Neural cell (in vitro differentiated cells): ENCODE results near the gene DACH1. TPM values are rescaled to one million over a fixed set of nuclear protein-coding genes. Genes with fewer than 3 reads are reported as not detected.

Source experiments
- H2AFZ ChIP-seq: fragments of 200-600, 300-800 bp; sonication (generic), shearing (Covaris generic); 2 replicates; pipeline ENCODE4 v1.6.0; 2014; ENCODE audit warnings: low read depth, mild to moderate bottlenecking, antibody characterized with exemption, low read length, moderate library complexity
- H3F3A ChIP-seq: fragments of 200-600 bp; shearing (Covaris generic); 2 replicates; pipeline ENCODE4 v1.6.1; 2016; ENCODE audit warnings: mild to moderate bottlenecking, moderate library complexity, mixed read lengths, antibody characterized with exemption, low read length; ENCODE audit not compliant: insufficient read depth, poor library complexity, severe bottlenecking
- H3K27ac ChIP-seq: fragments of 200-600, 300-800 bp; sonication (generic), shearing (Covaris generic); 2 replicates; pipeline ENCODE4 v1.5.1; 2014; ENCODE audit warnings: mild to moderate bottlenecking, low read length, moderate library complexity
- H3K27me3 ChIP-seq: fragments of 300-800, 200-600 bp; sonication (generic), shearing (Covaris generic); 2 replicates; pipeline ENCODE4 v1.6.0; 2014; ENCODE audit warnings: mild to moderate bottlenecking, low read depth, low read length, moderate library complexity; ENCODE audit not compliant: insufficient read depth
- H3K36me3 ChIP-seq: fragments of 300-800, 200-600 bp; sonication (generic), shearing (Covaris generic); 2 replicates; pipeline ENCODE4 v1.5.1; 2014; ENCODE audit warnings: mild to moderate bottlenecking, antibody characterized with exemption, low read length, moderate library complexity; ENCODE audit not compliant: insufficient read depth
- H3K4me2 ChIP-seq: fragments of 300-800, 200-600 bp; sonication (generic), shearing (Covaris generic); 2 replicates; pipeline ENCODE4 v1.6.0; 2014; ENCODE audit warnings: mild to moderate bottlenecking, low read length
- H3K4me3 ChIP-seq: fragments of 300-800, 200-600 bp; sonication (generic), shearing (Covaris generic); 2 replicates; pipeline ENCODE4 v1.5.1; 2014; ENCODE audit warnings: mild to moderate bottlenecking, low read length, moderate library complexity
- H3K79me2 ChIP-seq: fragments of 200-600 bp; shearing (Covaris generic); replicated peaks from 2 replicates; pipeline ENCODE4 v1.6.0; 2014; ENCODE audit warnings: mild to moderate bottlenecking, low read length, moderate library complexity; ENCODE audit not compliant: insufficient read depth
- H3K9ac ChIP-seq: fragments of 300-800, 200-600 bp; sonication (generic), shearing (Covaris generic); 2 replicates; pipeline ENCODE4 v1.6.1; 2016; ENCODE audit warnings: mild to moderate bottlenecking, low read length, mixed read lengths
- H3K9me2 ChIP-seq: fragments of 200-600 bp; shearing (Covaris generic); 2 replicates; pipeline ENCODE4 v1.6.1; 2016; ENCODE audit warnings: mild to moderate bottlenecking, low read length, mixed read lengths; ENCODE audit not compliant: insufficient read depth
- H3K9me3 ChIP-seq: fragments of 200-600, 300-800 bp; sonication (generic), shearing (Covaris generic); 2 replicates; pipeline ENCODE4 v1.6.1; 2016; ENCODE audit warnings: mild to moderate bottlenecking, mixed run types, low read length, moderate library complexity, mixed read lengths
- H4K20me1 ChIP-seq: fragments of 200-600 bp; shearing (Covaris generic); 2 replicates; pipeline ENCODE4 v1.6.1; 2016; ENCODE audit warnings: mild to moderate bottlenecking, mixed run types; ENCODE audit not compliant: insufficient read depth
- EP300 ChIP-seq: fragments of 450-650 bp; conservative IDR thresholded peaks from 2 replicates; pipeline ENCODE4 v1.6.1; 2014; ENCODE audit warnings: antibody characterized with exemption, mild to moderate bottlenecking, moderate library complexity; ENCODE audit not compliant: poor library complexity, severe bottlenecking
- EZH2 ChIP-seq: fragments of 200-600, 300-800 bp; shearing (Covaris generic), sonication (generic); IDR thresholded peaks from 2 replicates; pipeline ENCODE4 v1.6.1; 2014; ENCODE audit warnings: antibody characterized with exemption, low read length, borderline replicate concordance, mild to moderate bottlenecking; ENCODE audit not compliant: insufficient read depth, poor library complexity, severe bottlenecking
- MXI1 ChIP-seq: fragments of 450-650 bp; conservative IDR thresholded peaks from 2 replicates; pipeline ENCODE4 v1.6.1; 2014; ENCODE audit warnings: antibody characterized with exemption, mild to moderate bottlenecking; ENCODE audit not compliant: poor library complexity, severe bottlenecking
- POLR2AphosphoS5 ChIP-seq: IDR thresholded peaks from 2 replicates; pipeline ENCODE4 v1.6.1; 2012
- RAD21 ChIP-seq: fragments of 450-650 bp; conservative IDR thresholded peaks from 2 replicates; pipeline ENCODE4 v1.6.1; 2014; ENCODE audit warnings: antibody characterized with exemption, mild to moderate bottlenecking, moderate library complexity
- SMC3 ChIP-seq: fragments of 450-650 bp; conservative IDR thresholded peaks from 2 replicates; pipeline ENCODE4 v1.6.1; 2014; ENCODE audit warnings: antibody characterized with exemption, mild to moderate bottlenecking, moderate library complexity; ENCODE audit not compliant: poor library complexity
- TAF1 ChIP-seq: IDR thresholded peaks from 2 replicates; pipeline ENCODE4 v1.6.1; 2012; ENCODE audit warnings: low read depth
- polyA plus RNA-seq: library from polyadenylated mRNA; depleted of rRNA; stranded (reverse); fragments of >200 nt; gene quantifications from 2 replicates; pipeline ENCODE4 v1.2.3, GENCODE V29; 2014
- TF ChIP-seq, protein P1 (sequence below): IDR thresholded peaks from 2 replicates; pipeline ENCODE4 v1.6.1; 2012; ENCODE audit warnings: borderline replicate concordance
- TF ChIP-seq, protein P2 (sequence below): fragments of 450-650 bp; IDR thresholded peaks from 2 replicates; pipeline ENCODE4 v1.5.1; 2014; ENCODE audit warnings: antibody characterized with exemption, mild to moderate bottlenecking, moderate library complexity; ENCODE audit not compliant: poor library complexity, severe bottlenecking

Gene DACH1
- polyA plus RNA-seq, 1 donor from 2014 or later = 20.0 TPM

DNA sequence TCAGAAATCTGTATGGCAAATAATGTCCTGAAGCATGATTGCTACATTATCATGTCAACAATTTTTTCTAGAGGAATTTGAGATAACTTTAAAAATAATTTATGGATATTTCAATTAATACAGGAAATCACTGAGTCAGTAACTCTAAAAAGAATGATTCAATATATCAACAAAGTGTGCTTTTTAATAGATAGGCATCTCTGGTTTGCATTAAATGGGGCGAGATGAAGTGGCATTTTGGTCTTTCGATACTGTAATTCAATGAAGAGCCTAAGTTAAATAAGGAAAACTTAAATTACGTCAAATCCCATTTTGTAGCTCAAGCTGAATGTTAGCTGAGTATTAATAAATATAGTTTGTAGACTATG, 342.8 kb downstream of the DACH1 start:
- H4K20me1 ChIP-seq = no peaks in the 10 kb centered on the region
- no peak overlapping the region for H3K27ac ChIP-seq
- H3K36me3 ChIP-seq = no peaks in the 10 kb centered on the region
- H3K27me3 ChIP-seq = no peaks in the 10 kb centered on the region
- no peak overlapping the region for H3K4me2 ChIP-seq
- no peak overlapping the region for H2AFZ ChIP-seq
- H3K9me3 ChIP-seq = no peaks in the 10 kb centered on the region
- TF ChIP-seq POLR2AphosphoS5 = no peak
- no peak for TF ChIP-seq SMC3
- TF ChIP-seq, protein P1, sequence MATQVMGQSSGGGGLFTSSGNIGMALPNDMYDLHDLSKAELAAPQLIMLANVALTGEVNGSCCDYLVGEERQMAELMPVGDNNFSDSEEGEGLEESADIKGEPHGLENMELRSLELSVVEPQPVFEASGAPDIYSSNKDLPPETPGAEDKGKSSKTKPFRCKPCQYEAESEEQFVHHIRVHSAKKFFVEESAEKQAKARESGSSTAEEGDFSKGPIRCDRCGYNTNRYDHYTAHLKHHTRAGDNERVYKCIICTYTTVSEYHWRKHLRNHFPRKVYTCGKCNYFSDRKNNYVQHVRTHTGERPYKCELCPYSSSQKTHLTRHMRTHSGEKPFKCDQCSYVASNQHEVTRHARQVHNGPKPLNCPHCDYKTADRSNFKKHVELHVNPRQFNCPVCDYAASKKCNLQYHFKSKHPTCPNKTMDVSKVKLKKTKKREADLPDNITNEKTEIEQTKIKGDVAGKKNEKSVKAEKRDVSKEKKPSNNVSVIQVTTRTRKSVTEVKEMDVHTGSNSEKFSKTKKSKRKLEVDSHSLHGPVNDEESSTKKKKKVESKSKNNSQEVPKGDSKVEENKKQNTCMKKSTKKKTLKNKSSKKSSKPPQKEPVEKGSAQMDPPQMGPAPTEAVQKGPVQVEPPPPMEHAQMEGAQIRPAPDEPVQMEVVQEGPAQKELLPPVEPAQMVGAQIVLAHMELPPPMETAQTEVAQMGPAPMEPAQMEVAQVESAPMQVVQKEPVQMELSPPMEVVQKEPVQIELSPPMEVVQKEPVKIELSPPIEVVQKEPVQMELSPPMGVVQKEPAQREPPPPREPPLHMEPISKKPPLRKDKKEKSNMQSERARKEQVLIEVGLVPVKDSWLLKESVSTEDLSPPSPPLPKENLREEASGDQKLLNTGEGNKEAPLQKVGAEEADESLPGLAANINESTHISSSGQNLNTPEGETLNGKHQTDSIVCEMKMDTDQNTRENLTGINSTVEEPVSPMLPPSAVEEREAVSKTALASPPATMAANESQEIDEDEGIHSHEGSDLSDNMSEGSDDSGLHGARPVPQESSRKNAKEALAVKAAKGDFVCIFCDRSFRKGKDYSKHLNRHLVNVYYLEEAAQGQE = no peak
- TF ChIP-seq RAD21 = no peak
- TF ChIP-seq, protein P2, sequence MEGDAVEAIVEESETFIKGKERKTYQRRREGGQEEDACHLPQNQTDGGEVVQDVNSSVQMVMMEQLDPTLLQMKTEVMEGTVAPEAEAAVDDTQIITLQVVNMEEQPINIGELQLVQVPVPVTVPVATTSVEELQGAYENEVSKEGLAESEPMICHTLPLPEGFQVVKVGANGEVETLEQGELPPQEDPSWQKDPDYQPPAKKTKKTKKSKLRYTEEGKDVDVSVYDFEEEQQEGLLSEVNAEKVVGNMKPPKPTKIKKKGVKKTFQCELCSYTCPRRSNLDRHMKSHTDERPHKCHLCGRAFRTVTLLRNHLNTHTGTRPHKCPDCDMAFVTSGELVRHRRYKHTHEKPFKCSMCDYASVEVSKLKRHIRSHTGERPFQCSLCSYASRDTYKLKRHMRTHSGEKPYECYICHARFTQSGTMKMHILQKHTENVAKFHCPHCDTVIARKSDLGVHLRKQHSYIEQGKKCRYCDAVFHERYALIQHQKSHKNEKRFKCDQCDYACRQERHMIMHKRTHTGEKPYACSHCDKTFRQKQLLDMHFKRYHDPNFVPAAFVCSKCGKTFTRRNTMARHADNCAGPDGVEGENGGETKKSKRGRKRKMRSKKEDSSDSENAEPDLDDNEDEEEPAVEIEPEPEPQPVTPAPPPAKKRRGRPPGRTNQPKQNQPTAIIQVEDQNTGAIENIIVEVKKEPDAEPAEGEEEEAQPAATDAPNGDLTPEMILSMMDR = no peak
- no peak for TF ChIP-seq MXI1
- no peak for TF ChIP-seq EP300
- TF ChIP-seq TAF1 = no peak
- TF ChIP-seq EZH2 = no peak
- H3K4me3 ChIP-seq = no peak overlapping the region
- no peaks in the 10 kb centered on the region for H3K79me2 ChIP-seq
- H3K9me2 ChIP-seq = no peaks in the 10 kb centered on the region
- no peaks in the 10 kb centered on the region for H3F3A ChIP-seq
- H3K9ac ChIP-seq = no peak overlapping the region

DNA sequence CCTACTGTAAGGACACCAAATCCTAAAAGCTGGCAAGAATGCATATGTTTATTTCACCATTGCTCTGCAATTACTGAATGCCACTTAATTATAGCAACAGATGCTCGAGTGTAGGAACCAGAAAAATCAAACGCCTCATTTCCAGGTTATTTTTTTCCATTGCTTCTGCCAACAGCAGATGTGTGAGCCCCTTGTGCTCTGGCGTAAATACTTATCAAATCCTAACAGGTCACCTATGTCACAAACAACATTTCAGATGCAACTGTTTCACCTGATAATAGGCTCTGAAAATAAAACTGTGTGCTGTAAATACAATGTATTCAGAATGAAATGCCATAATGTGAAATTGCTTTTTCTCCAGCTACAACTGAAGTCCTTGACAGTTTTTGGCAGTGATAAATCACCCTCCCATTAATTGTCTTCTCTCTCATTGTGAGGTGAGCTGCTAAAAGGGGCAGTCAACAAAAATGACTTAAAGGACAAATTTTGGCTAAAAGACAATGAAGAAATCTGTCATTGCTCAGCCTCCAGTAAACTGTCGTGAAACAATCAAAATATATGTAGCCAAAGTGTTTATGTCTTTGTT, 344.0 kb downstream of the DACH1 start:
- no peaks in the 10 kb centered on the region for H3K9me3 ChIP-seq
- no peaks in the 10 kb centered on the region for H3K27me3 ChIP-seq
- H3K4me2 ChIP-seq = no peak overlapping the region
- H2AFZ ChIP-seq = no peak overlapping the region
- H4K20me1 ChIP-seq = no peaks in the 10 kb centered on the region
- H3K27ac ChIP-seq = no peak overlapping the region
- no peaks in the 10 kb centered on the region for H3F3A ChIP-seq
- H3K9me2 ChIP-seq = no peaks in the 10 kb centered on the region
- H3K4me3 ChIP-seq = no peak overlapping the region
- H3K79me2 ChIP-seq = no peaks in the 10 kb centered on the region
- no peaks in the 10 kb centered on the region for H3K36me3 ChIP-seq
- TF ChIP-seq MXI1 (no peak), POLR2AphosphoS5 (no peak), TAF1 (no peak), EP300 (peak; percentile 67), SMC3 (no peak)
- TF ChIP-seq, protein P2 = no peak
- TF ChIP-seq, protein P1 = no peak
- no peak overlapping the region for H3K9ac ChIP-seq
